IMR-90 (cell line): Measurements from ENCODE around the gene CNDP2. TPM values are rescaled to one million over a fixed set of nuclear protein-coding genes. Genes with fewer than 3 reads are reported as not detected.

Source experiments
- ATAC-seq: fragments of 200-7000 bp; cut with Tn5 transposase; 2 replicates; pipeline ENCODE4 v1.9.1; 2020; ENCODE audit warnings: low read depth, mild to moderate bottlenecking, moderate library complexity
- BruUV-seq: library from RNA; stranded (reverse); fragments of 400-500 nt; replicated peaks from 2 replicates; lab custom pipeline; 2021; lab: Mats Ljungman, UMichigan
- CTCF ChIA-PET: fragments of 300-600 bp; formaldehyde crosslinking; extraction: SDS; loops from one replicate; lab custom pipeline; 2021; ENCODE audit warnings: antibody characterized with exemption; lab: Yijun Ruan, JAX
- POLR2A ChIA-PET: fragments of 300-600 bp; sonication (Branson Sonifier 250); formaldehyde crosslinking; loops from one replicate; lab custom pipeline; 2022; ENCODE audit warnings: antibody characterized with exemption; ENCODE audit not compliant: unreplicated experiment; lab: Charles Lee
- DNase-seq: peaks from one replicate; pipeline ENCODE4 v3.0.0; 2013
- H2AFZ ChIP-seq: replicated peaks from 2 replicates; pipeline ENCODE3; 2013; ENCODE audit warnings: low read length, mild to moderate bottlenecking; ENCODE audit not compliant: poor library complexity
- H2AK5ac ChIP-seq: 2 replicates; pipeline ENCODE4 v1.6.1; 2013; ENCODE audit warnings: low read depth, low read length, inconsistent platforms
- H2AK9ac ChIP-seq: replicated peaks from 2 replicates; pipeline ENCODE3; 2013; ENCODE audit warnings: mild to moderate bottlenecking, low read depth, low read length, moderate library complexity; ENCODE audit not compliant: poor library complexity
- H2BK120ac ChIP-seq: 2 replicates; pipeline ENCODE4 v1.6.1; 2013; ENCODE audit warnings: low read depth, low read length, inconsistent platforms
- H2BK15ac ChIP-seq: 3 replicates; pipeline ENCODE4 v1.6.1; 2013; ENCODE audit warnings: low read depth, low read length, inconsistent platforms
- H2BK20ac ChIP-seq: 2 replicates; pipeline ENCODE4 v1.6.1; 2013; ENCODE audit warnings: low read depth, mild to moderate bottlenecking, inconsistent platforms, low read length, moderate library complexity
- H2BK5ac ChIP-seq: 2 replicates; pipeline ENCODE4 v1.6.1; 2013; ENCODE audit warnings: mild to moderate bottlenecking, low read depth, low read length, inconsistent platforms; ENCODE audit not compliant: poor library complexity, severe bottlenecking
- H3K14ac ChIP-seq: replicated peaks from 2 replicates; pipeline ENCODE4 v1.6.1; 2013; ENCODE audit warnings: low read depth, low read length, inconsistent platforms
- H3K18ac ChIP-seq: 2 replicates; pipeline ENCODE4 v1.6.1; 2013; ENCODE audit warnings: low read depth, low read length, control low read depth
- H3K23ac ChIP-seq: 2 replicates; pipeline ENCODE4 v1.6.1; 2013; ENCODE audit warnings: low read depth, low read length, inconsistent platforms
- H3K27ac ChIP-seq: 2 replicates; pipeline ENCODE4 v1.5.1; 2013; ENCODE audit warnings: mild to moderate bottlenecking, control low read depth, low read length; ENCODE audit not compliant: insufficient read depth
- H3K27me3 ChIP-seq: 2 replicates; pipeline ENCODE4 v1.6.1; 2013; ENCODE audit warnings: low read length; ENCODE audit not compliant: control insufficient read depth, insufficient read depth
- H3K36me3 ChIP-seq: 2 replicates; pipeline ENCODE4 v1.6.1; 2013; ENCODE audit warnings: low read length, mixed read lengths; ENCODE audit not compliant: control insufficient read depth, insufficient read depth
- H3K4ac ChIP-seq: 2 replicates; pipeline ENCODE4 v1.6.1; 2013; ENCODE audit warnings: low read depth, low read length, inconsistent platforms
- H3K4me1 ChIP-seq: 2 replicates; pipeline ENCODE4 v1.6.1; 2013; ENCODE audit warnings: low read length, mixed read lengths; ENCODE audit not compliant: control insufficient read depth, insufficient read depth
- H3K4me2 ChIP-seq: 2 replicates; pipeline ENCODE4 v1.6.1; 2013; ENCODE audit warnings: low read depth, mild to moderate bottlenecking, control low read depth, low read length, moderate library complexity
- H3K4me3 ChIP-seq: 2 replicates; pipeline ENCODE4 v1.5.1; 2013; ENCODE audit warnings: low read depth, mild to moderate bottlenecking, control low read depth, low read length, moderate library complexity; ENCODE audit not compliant: insufficient read depth
- H3K56ac ChIP-seq: 2 replicates; pipeline ENCODE4 v1.6.1; 2013; ENCODE audit warnings: low read length, inconsistent platforms; ENCODE audit not compliant: insufficient read depth; ENCODE audit errors: extremely low read depth
- H3K79me1 ChIP-seq, 2 experiments: 2 replicates each; pipeline ENCODE4 v1.6.1; 2013; ENCODE audit warnings: low read length in 2 of 2, inconsistent platforms in 1 of 2, low read depth in 1 of 2
- H3K9ac ChIP-seq: 2 replicates; pipeline ENCODE4 v1.6.1; 2013; ENCODE audit warnings: low read depth, low read length, control low read depth
- H3K9me1 ChIP-seq: 2 replicates; pipeline ENCODE4 v1.6.1; 2013; ENCODE audit warnings: low read length, inconsistent platforms; ENCODE audit not compliant: insufficient read depth
- H3K9me3 ChIP-seq: 2 replicates; pipeline ENCODE4 v1.6.1; 2013; ENCODE audit warnings: low read length; ENCODE audit not compliant: control insufficient read depth, insufficient read depth
- H4K20me1 ChIP-seq: 2 replicates; pipeline ENCODE4 v1.6.1; 2013; ENCODE audit warnings: low read length, inconsistent platforms; ENCODE audit not compliant: insufficient read depth
- H4K5ac ChIP-seq: 2 replicates; pipeline ENCODE4 v1.6.1; 2013; ENCODE audit warnings: mild to moderate bottlenecking, low read depth, low read length, control low read depth
- H4K8ac ChIP-seq, 2 experiments: 2 replicates each; pipeline ENCODE4 v1.6.1; 2013; ENCODE audit warnings: low read depth in 2 of 2, low read length in 2 of 2, control low read depth in 1 of 2, inconsistent platforms in 1 of 2
- H4K91ac ChIP-seq: 2 replicates; pipeline ENCODE4 v1.6.1; 2013; ENCODE audit warnings: low read depth, low read length, inconsistent platforms; ENCODE audit not compliant: insufficient read depth
- BHLHE40 ChIP-seq: fragments of 150-350 bp; IDR thresholded peaks from 2 replicates; pipeline ENCODE4 v1.6.1; 2016; ENCODE audit warnings: mild to moderate bottlenecking, low read depth, low read length
- CHD1 ChIP-seq: IDR thresholded peaks from 2 replicates; pipeline ENCODE4 v1.6.1; 2012; ENCODE audit warnings: low read depth, low read length, improper control_type of control experiment
- CTCF ChIP-seq: conservative IDR thresholded peaks from 2 replicates; pipeline ENCODE4 v1.5.1; 2012; ENCODE audit warnings: mild to moderate bottlenecking, low read depth, low read length, improper control_type of control experiment
- ELK1 ChIP-seq: fragments of 150-350 bp; IDR thresholded peaks from 2 replicates; pipeline ENCODE4 v1.6.1; 2016; ENCODE audit warnings: low read depth, mild to moderate bottlenecking, low read length, moderate library complexity, borderline replicate concordance
- POLR2A ChIP-seq: IDR thresholded peaks from 2 replicates; pipeline ENCODE4 v1.6.1; 2012; ENCODE audit warnings: mild to moderate bottlenecking, low read depth, low read length
- RAD21 ChIP-seq: IDR thresholded peaks from 2 replicates; pipeline ENCODE4 v1.6.1; 2012; ENCODE audit warnings: low read length, improper control_type of control experiment
- WGBS, 2 experiments: methylation state at CpG; one replicate each; pipeline versions ENCODE4 v1.1.5 to v1.1.7; 2013; ENCODE audit warnings: missing lambda C conversion rate in 2 of 2; ENCODE audit not compliant: insufficient read length in 1 of 2; ENCODE audit errors: extremely low coverage in 2 of 2; 5-methylcytosine and 5-hydroxymethylcytosine counted together
- dilution Hi-C: fragments of 300-500 bp; cut with HindIII; formaldehyde crosslinking; loops from one replicate; pipeline ENCODE4 v1.14.3; 2018; ENCODE audit warnings: low sequenced_read_pairs; ENCODE audit not compliant: unreplicated experiment
- in situ Hi-C: fragments of 300-500 bp; cut with MboI; formaldehyde crosslinking; loops from 3 replicates; pipeline ENCODE4 v1.14.3; 2019; ENCODE audit warnings: low sequenced_read_pairs, inconsistent platforms, mixed read lengths
- intact Hi-C: fragments of 100-400 bp; cut with micrococcal nuclease; formaldehyde crosslinking; loops from 2 replicates; pipeline ENCODE4 v1.10.0; 2022
- polyA plus RNA-seq, 3 experiments: library from polyadenylated mRNA; depleted of rRNA; stranded (reverse); fragments of >200 nt; gene quantifications; 2 replicates each; pipeline ENCODE4 v1.2.3, GENCODE V29; 2012; ENCODE audit warnings: low replicate concordance in 1 of 3
- total RNA-seq: library from RNA; depleted of rRNA; stranded (reverse); fragments of >200 nt; gene quantifications from 2 replicates; pipeline ENCODE4 v1.2.3, GENCODE V29; 2012
- TF ChIP-seq, protein P1 (sequence below): fragments of 150-350 bp; IDR thresholded peaks from 2 replicates; pipeline ENCODE4 v1.6.1; 2017; ENCODE audit warnings: mild to moderate bottlenecking, antibody characterized with exemption, low read length, low read depth

CNDP2 gene
- total and polyA plus RNA-seq, 2 of the 4 experiments (the other 2 are of a cell fraction): 52.0 to 67.9 TPM

DNA sequence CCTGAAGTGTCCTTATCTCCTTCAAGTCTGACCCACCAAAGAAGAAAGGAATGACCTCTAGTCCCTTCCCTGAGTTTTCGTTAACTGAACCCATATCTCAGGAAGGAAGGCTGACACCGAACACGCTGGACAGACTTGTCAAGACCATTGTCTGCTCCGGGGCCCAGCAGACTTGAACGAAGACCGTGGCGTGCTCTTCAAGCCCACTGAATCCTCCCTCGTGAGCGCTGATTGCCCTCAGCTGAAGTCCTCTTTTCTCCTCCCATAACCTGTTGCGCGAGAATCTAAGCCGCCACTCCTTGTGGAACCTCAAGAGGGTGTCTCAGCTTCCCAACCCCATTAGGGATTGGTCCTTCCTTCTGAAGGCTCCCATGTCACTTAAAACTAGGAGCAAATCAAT is 37.5 kb downstream of the CNDP2 start:
- no peak overlapping the region for H3K4me3 ChIP-seq
- no peak for DNase-seq
- H4K91ac ChIP-seq: no peak overlapping the region
- CTCF ChIA-PET: no interaction called here
- no peak overlapping the region for H3K23ac ChIP-seq
- no peak overlapping the region for H3K18ac ChIP-seq
- no peak overlapping the region for H4K5ac ChIP-seq
- no peaks in the 10 kb centered on the region for H3K4me1 ChIP-seq
- POLR2A ChIA-PET: no interaction called here
- H3K4ac ChIP-seq: no peak overlapping the region
- ATAC-seq: no peak
- H3K36me3 ChIP-seq: no peaks in the 10 kb centered on the region
- no peaks in the 10 kb centered on the region for H3K9me3 ChIP-seq
- TF ChIP-seq RAD21 (no peak), CTCF (no peak), BHLHE40 (no peak), ELK1 (no peak), POLR2A (no peak), CHD1 (no peak)
- TF ChIP-seq, protein P1, sequence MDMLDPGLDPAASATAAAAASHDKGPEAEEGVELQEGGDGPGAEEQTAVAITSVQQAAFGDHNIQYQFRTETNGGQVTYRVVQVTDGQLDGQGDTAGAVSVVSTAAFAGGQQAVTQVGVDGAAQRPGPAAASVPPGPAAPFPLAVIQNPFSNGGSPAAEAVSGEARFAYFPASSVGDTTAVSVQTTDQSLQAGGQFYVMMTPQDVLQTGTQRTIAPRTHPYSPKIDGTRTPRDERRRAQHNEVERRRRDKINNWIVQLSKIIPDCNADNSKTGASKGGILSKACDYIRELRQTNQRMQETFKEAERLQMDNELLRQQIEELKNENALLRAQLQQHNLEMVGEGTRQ: no peak
- peaks cover 22% of the 10 kb centered on the region for H3K27me3 ChIP-seq
- H3K9me1 ChIP-seq: no peaks in the 10 kb centered on the region
- H3K4me2 ChIP-seq: no peak overlapping the region
- WGBS, 2 experiments: 87% methylated on average over 4 of the region's 12 CpGs; no CpG with 5 or more reads in 1 of the 2 experiments
- no peak overlapping the region for H2AFZ ChIP-seq
- H3K9ac ChIP-seq: no peak overlapping the region
- H4K20me1 ChIP-seq: no peaks in the 10 kb centered on the region
- dilution Hi-C loops (no loop called here), in situ Hi-C loops (no loop called here), intact Hi-C loops (no loop called here)
- H2AK9ac ChIP-seq: no peak overlapping the region
- no peak overlapping the region for H4K8ac ChIP-seq
- no TSS peak for BruUV-seq
- H2BK20ac ChIP-seq: no peak overlapping the region
- no peak overlapping the region for H2BK5ac ChIP-seq
- H3K79me1 ChIP-seq: no peaks in the 10 kb centered on the region
- no peak overlapping the region for H2AK5ac ChIP-seq
- no peak overlapping the region for H3K56ac ChIP-seq
- no peak overlapping the region for H3K27ac ChIP-seq
- no peak overlapping the region for H3K14ac ChIP-seq
- no peak overlapping the region for H2BK15ac ChIP-seq
- H2BK120ac ChIP-seq: no peak overlapping the region
